Activated naive CD4-positive, alpha-beta T cell treated with anti-CD3 and anti-CD28 coated beads, Interleukin-2, amount 10 ng/mL, durations not matched to agents 7 days and 5 days (primary cell): ENCODE results near the gene HDHD3.
"Not testable (repeated sequence)": the region's sequence is repeated elsewhere in the genome, so short reads cannot be mapped to it uniquely, and the experiment has no call there.

Experiments used
- CTCF ChIA-PET: fragments of 350-600 bp; sonication (Branson Sonifier 250); formaldehyde crosslinking; loops from one replicate; lab custom pipeline; 2021; ENCODE audit warnings: antibody characterized with exemption; lab: Charles Lee
- DNase-seq: peaks from one replicate; pipeline ENCODE4 v3.0.0-alpha.2; 2020
- H3K27ac Mint-ChIP-seq: one replicate; pipeline ENCODE4 v1.8.0; 2021; ENCODE audit warnings: mild to moderate bottlenecking, moderate library complexity, mixed read lengths
- H3K27me3 Mint-ChIP-seq: one replicate; pipeline ENCODE4 v1.8.0; 2021; ENCODE audit warnings: mild to moderate bottlenecking, mixed read lengths
- H3K36me3 Mint-ChIP-seq: one replicate; pipeline ENCODE4 v1.8.0; 2021; ENCODE audit warnings: mixed read lengths
- H3K4me1 Mint-ChIP-seq: one replicate; pipeline ENCODE4 v1.8.0; 2021; ENCODE audit warnings: mixed read lengths
- H3K4me3 Mint-ChIP-seq: one replicate; pipeline ENCODE4 v1.8.0; 2021; ENCODE audit warnings: mild to moderate bottlenecking, moderate library complexity, mixed read lengths
- H3K9me3 Mint-ChIP-seq: one replicate; pipeline ENCODE4 v1.8.0; 2021; ENCODE audit warnings: mixed read lengths

The HDHD3 gene, protein sequence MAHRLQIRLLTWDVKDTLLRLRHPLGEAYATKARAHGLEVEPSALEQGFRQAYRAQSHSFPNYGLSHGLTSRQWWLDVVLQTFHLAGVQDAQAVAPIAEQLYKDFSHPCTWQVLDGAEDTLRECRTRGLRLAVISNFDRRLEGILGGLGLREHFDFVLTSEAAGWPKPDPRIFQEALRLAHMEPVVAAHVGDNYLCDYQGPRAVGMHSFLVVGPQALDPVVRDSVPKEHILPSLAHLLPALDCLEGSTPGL

DNA sequence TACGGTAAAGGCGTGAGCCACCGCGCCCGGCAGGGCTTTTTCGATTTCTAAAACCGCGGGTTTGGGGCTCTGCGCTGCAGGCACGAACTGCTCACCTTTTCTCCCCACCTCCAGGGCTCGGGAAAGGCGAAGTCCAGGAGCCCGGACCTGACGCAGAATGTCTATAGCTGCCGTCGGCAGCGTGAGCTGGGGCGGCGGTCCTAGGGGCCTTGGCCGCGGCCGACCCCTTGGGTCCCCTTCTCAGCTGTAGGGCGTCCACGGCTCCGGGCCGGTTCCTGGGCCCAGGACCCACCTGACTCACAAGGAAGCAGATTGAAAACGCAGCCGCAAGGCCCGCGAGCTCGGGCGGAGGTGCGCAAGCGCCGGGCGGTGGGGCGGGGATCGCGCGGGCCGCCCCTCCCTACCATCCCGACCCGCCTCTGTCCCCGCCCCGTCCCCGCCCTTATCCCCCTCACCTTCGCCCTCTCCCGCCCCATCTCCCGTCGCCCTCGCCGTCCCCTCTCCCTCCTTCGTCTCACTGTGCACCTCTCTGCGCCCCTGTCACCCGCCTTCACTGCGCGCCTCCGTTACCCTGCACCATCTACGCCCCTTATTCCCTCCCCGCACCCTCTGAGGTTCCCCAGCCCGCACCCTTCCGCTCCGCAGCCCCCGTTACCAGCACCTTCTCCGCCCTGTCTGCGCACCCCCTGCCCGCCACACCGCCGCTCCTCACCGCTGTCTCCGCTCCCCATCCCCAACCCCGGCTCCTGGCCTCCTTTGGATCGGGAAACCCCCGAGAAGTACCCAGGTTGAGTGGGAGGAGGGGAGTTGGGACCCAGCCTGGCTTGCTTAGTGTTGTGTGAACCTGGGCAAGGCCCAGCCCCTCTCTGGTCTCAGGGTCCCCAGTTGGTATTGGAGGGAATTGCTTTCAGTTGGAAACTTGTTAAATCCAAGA, at the start of gene HDHD3:
HDHD3 (minus strand) TSS at position 353 of the 934 bp plus-strand sequence. CDS start 2,632 bp downstream, outside the sequence.
- peaks cover 4% of the 10 kb centered on the region for H3K36me3 Mint-ChIP-seq
- CTCF ChIA-PET, result interaction anchor here (0.9 kb wide), 1 partner anchor 23 kb away, joined by 3 read pairs; no protein-coding TSS in a partner anchor
- peak; percentile 86 for DNase-seq
- H3K27ac Mint-ChIP-seq, result peak within 1 kb of the TSS; percentile 76
- peaks cover 9% of the 10 kb centered on the region for H3K27me3 Mint-ChIP-seq
- no peaks in the 10 kb centered on the region for H3K9me3 Mint-ChIP-seq
- H3K4me3 Mint-ChIP-seq, result peak within 1 kb of the TSS; percentile 73
- peaks cover 10% of the 10 kb centered on the region for H3K4me1 Mint-ChIP-seq

DNA sequence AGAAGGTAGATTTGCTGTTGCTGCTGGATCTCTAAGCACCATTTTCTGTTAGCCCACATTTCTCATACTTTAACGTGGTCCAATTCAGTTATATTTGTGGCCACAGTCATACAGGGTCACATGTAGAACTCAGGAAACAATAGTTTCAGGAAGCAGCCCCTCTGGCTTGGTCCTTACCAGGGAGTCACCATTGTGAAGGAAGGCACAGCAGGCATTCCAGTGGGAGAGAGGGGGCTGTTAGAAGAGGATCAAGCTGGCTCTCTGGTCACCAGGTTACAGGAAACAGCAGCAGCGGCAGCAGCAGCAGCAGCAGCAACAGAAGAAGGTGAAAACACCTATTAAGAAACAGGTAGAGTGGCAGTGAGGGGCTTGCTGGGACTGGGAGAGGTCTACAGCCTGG, 48.3 kb upstream of the HDHD3 start:
- no peaks in the 10 kb centered on the region for H3K9me3 Mint-ChIP-seq
- no peak overlapping the region for H3K27ac Mint-ChIP-seq
- H3K4me3 Mint-ChIP-seq, result no peak overlapping the region
- H3K36me3 Mint-ChIP-seq, result no peaks in the 10 kb centered on the region
- CTCF ChIA-PET, result no interaction called here
- H3K27me3 Mint-ChIP-seq, result peaks cover 30% of the 10 kb centered on the region
- DNase-seq, result no peak
- no peaks in the 10 kb centered on the region for H3K4me1 Mint-ChIP-seq

DNA sequence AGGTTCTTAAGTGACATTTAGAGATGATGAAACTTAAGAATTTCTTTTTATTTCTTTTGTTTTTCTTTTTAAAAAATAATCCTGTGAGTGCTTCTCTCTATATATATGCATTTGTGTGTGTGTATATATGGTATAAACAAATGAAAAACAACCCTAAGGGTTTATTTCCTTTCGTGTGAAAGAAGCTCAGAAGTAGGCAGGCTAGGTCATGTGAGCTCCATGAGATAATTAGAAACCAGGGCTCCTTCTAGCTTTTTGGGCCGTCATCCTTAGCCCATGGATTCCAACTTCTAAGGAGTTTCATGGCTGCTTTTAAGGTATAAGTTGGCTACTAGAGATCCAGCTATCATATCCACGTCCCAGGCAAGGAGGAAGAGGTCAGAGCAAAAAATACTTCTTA, 44.9 kb upstream of the HDHD3 start:
- Mint-ChIP-seq H3K36me3 (no peaks in the 10 kb centered on the region), H3K27ac (no peak overlapping the region), H3K27me3 (peaks cover 30% of the 10 kb centered on the region), H3K4me1 (no peaks in the 10 kb centered on the region), H3K9me3 (no peaks in the 10 kb centered on the region), H3K4me3 (no peak overlapping the region)
- CTCF ChIA-PET, result interaction anchor here (1.1 kb wide), 1 partner anchor 237 kb away, joined by 4 read pairs; no protein-coding TSS in a partner anchor
- DNase-seq, result no peak

DNA sequence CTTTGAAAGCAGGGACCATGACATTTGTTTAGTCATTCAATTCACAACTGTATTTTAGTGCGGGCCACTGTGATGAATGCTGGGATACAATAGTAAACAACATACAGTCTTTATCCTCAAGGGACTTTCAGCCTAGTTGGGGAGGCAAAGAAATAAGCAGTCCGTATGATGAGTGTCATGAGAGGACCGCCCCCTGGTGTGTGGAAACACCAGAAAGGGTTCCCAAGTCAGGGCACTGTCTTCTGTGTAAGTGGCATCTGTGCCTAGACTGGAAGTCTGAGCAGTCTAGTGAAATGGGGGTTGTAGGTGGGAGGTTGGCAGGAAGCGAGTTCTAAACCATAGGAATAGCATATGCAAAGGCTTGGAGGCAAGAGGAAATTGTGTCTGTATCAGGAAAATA, 40.6 kb upstream of the HDHD3 start:
- H3K27ac Mint-ChIP-seq, result no peak overlapping the region
- no peaks in the 10 kb centered on the region for H3K36me3 Mint-ChIP-seq
- no peaks in the 10 kb centered on the region for H3K27me3 Mint-ChIP-seq
- no peak for DNase-seq
- CTCF ChIA-PET, result no interaction called here
- H3K4me1 Mint-ChIP-seq, result no peaks in the 10 kb centered on the region
- H3K9me3 Mint-ChIP-seq, result no peaks in the 10 kb centered on the region
- no peak overlapping the region for H3K4me3 Mint-ChIP-seq

DNA sequence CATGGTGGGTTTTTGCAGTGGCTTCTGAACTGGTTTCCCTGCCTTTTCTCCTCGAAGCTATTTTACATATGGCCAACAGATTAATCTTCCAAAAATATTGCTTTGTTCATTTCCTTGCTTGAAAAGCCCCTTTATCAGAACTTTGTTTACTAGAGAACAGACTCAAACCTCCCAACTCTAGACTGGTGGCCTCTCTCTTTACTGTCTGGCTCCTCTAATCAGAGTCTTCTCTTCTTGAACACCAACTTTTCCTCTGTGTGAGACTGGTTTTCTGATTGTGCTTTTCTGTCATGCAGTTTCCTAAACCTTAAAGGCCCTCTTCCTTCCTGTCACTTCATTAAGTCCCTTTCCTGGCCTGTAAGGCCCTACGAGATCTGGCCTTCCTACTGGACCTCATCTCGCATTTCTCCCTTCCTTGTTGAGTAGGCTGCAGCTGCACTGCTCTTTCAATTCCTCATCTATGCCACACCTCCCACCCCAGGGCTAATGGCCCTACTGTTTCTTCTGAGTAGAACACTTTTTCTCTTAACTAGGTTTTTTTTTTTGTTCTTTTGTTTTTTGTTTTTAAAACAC, 39.4 kb upstream of the HDHD3 start:
- Mint-ChIP-seq H3K4me1 (peaks cover 5% of the 10 kb centered on the region), H3K27ac (no peak overlapping the region), H3K27me3 (no peaks in the 10 kb centered on the region), H3K9me3 (no peaks in the 10 kb centered on the region), H3K36me3 (no peaks in the 10 kb centered on the region), H3K4me3 (no peak overlapping the region)
- DNase-seq, result no peak
- CTCF ChIA-PET, result interaction anchor here (1.0 kb wide), 1 partner anchor 107 kb away, joined by 3 read pairs; no protein-coding TSS in a partner anchor

DNA sequence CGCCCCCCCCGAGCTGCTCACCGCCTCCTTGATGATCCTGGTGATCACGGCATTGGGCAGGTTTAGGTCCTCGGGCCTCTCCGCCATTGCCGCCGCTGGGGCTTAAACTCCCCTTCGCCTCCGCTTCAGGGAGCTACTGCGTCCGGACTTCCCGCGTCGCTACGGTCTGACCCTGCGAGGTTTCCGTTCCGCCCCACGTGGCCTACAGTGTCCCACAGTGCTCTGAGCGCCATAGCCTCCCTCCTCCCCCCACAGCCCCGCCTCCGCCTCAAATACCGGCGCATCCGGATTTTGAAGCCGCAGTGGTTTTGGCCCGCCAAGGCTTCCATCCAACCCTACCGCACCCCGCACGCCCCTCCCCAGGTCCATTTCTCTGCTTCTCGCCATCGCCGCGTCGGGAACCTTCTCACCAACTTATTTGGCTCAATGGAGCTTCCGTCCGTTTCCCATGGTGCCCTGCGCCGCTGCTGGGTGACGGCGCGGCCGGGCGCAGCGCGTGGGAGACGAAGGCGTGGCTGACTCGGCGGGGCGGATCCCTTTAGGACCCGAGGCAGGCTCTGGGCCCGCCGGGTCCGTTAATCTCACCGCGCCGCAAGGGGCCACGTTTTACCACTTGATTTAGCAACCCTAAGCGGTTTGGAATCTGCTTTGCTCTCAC, 33.5 kb upstream of the HDHD3 start, which contains the start of the genes C9orf43 and POLE3:
C9orf43 (plus strand) TSS at position 541 of the 658 bp plus-strand sequence. CDS start 2,747 bp downstream, outside the sequence.
POLE3 (minus strand) TSS at position 469 of the 658 bp plus-strand sequence; CDS start at position 87, 382 bp downstream.
- H3K27me3 Mint-ChIP-seq, result no peaks in the 10 kb centered on the region
- no peaks in the 10 kb centered on the region for H3K9me3 Mint-ChIP-seq
- H3K27ac Mint-ChIP-seq, result peak within 1 kb of the TSS; percentile 99
- H3K36me3 Mint-ChIP-seq, result peaks cover 33% of the 10 kb centered on the region
- peak; percentile 96 for DNase-seq
- CTCF ChIA-PET, result interaction anchor here (0.8 to 2.8 kb wide), 7 partner anchors 9 to 179 kb away, joined by 3 to 13 read pairs (median 9); partner anchors contain the start of genes ALAD, CDC26 and PRPF4
- H3K4me3 Mint-ChIP-seq, result peak within 1 kb of the TSS; percentile 91
- peaks cover 39% of the 10 kb centered on the region for H3K4me1 Mint-ChIP-seq

DNA sequence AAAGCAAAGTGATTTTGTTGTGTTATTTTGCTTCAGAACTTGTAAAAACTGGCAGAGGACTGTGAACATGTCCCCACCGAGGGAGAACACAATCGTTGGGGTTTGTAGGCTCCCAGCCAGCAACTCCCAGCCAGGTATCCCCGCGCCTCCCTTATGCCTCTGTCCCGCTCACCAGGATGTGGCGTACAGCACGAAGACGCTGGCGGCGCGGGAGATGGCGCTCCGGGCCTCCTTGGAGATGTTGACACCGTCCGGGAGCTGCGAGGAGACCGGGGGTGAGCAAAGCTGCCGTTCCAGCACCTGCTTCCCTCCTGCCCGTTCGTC, 33.1 kb upstream of the HDHD3 start:
- Mint-ChIP-seq H3K9me3 (no peaks in the 10 kb centered on the region), H3K4me1 (peaks cover 39% of the 10 kb centered on the region), H3K27me3 (no peaks in the 10 kb centered on the region), H3K27ac (peak overlapping the region; percentile 99), H3K36me3 (peaks cover 33% of the 10 kb centered on the region), H3K4me3 (peak overlapping the region; percentile 91)
- CTCF ChIA-PET, result interaction anchor here (0.8 to 2.8 kb wide), 8 partner anchors 9 to 180 kb away, joined by 3 to 13 read pairs (median 6); partner anchors contain the start of genes ALAD, CDC26 and PRPF4
- no peak for DNase-seq

DNA sequence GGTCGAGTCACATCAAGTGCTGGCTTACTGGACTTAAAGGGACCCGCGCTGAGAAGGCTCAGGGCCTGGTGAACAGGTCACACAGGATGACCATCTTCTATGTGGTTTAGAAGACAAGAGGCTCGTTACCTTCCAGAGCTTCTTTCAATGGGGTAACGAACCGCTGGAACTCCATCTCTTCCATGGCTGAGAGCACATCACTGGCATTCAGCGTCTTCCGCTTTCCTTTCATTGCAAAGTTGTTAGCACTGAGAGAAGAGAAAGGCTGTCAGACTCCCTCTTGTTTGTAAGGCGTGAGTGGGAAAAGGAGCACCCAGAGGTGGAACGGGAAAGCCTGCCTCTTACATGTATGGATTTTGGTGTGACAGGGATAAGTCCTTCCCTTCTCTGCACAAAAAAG, 32.7 kb upstream of the HDHD3 start:
- peak overlapping the region; percentile 99 for H3K27ac Mint-ChIP-seq
- CTCF ChIA-PET, result interaction anchor here (0.9 to 3.6 kb wide), 8 partner anchors 8 to 179 kb away, joined by 3 to 43 read pairs (median 10); partner anchors contain the start of genes ALAD, CDC26 and PRPF4
- no peaks in the 10 kb centered on the region for H3K27me3 Mint-ChIP-seq
- H3K36me3 Mint-ChIP-seq, result peaks cover 33% of the 10 kb centered on the region
- peak overlapping the region; percentile 91 for H3K4me3 Mint-ChIP-seq
- peaks cover 39% of the 10 kb centered on the region for H3K4me1 Mint-ChIP-seq
- H3K9me3 Mint-ChIP-seq, result no peaks in the 10 kb centered on the region
- DNase-seq, result no peak

DNA sequence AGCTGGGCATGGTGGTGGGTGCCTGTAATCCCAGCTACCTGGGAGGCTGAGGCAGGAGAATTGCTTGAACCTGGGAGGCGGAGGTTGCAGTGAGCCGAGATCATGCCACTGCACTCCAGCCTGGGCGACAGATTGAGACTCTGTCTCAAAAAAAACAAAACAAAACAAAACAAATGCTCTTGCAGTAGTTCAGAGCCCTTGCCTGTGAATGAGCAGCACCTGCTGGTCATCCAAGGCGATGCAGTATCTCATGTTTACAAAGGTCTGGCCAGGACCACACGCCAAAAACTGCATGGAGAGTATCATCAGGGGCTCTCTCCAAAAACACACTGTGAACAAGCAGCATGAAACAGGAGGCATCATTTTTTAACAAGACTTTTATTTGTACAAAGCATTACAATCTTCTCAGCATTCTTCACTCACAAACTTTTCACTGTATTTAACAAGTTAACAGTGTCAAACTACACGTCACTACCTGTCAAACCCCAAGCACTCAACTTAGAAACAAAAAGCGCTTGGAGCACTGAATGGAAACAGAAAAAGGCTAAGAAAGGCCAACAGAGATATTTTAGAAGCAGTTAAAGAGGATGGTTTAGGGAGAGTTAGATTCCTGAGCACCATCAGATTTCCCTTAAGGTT, 30.2 kb upstream of the HDHD3 start:
- Mint-ChIP-seq H3K36me3 (peaks cover 33% of the 10 kb centered on the region), H3K4me3 (peak overlapping the region; percentile 16), H3K4me1 (peaks cover 39% of the 10 kb centered on the region), H3K27ac (peak overlapping the region; percentile 83)
- DNase-seq, result peak; percentile 79
- H3K9me3 Mint-ChIP-seq, H3K27me3 Mint-ChIP-seq: not testable (repeated sequence)
- CTCF ChIA-PET, result interaction anchor here (0.8 to 9.4 kb wide), 4 partner anchors 97 to 249 kb away, joined by 3 to 71 read pairs (median 28); partner anchors contain the start of genes CDC26 and PRPF4

DNA sequence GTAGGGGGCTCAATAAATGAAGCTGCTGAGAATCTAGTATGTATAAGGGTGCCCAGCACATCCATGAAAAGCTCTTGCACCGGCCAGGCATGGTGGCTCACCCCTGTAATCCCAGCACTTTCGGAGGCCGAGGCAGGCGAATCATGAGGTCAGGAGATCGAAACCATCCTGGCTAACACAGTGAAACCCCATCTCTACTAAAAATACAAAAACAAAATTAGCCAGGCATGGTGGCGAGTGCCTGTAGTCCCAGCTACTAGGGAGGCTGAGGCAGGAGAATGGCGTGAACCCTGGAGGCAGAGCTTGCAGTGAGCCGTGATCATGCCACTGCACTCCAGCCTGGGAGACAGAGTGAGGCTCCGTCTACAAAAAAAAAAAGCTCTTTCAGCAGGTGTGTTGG, 29.6 kb upstream of the HDHD3 start:
- Mint-ChIP-seq H3K36me3 (peaks cover 33% of the 10 kb centered on the region), H3K27ac (peak overlapping the region; percentile 37), H3K4me1 (peaks cover 40% of the 10 kb centered on the region)
- H3K4me3 Mint-ChIP-seq, H3K9me3 Mint-ChIP-seq, H3K27me3 Mint-ChIP-seq, DNase-seq: not testable (repeated sequence)
- CTCF ChIA-PET, result interaction anchor here (0.8 to 9.4 kb wide), 6 partner anchors 45 to 250 kb away, joined by 3 to 71 read pairs (median 9); partner anchors contain the start of genes CDC26 and PRPF4

DNA sequence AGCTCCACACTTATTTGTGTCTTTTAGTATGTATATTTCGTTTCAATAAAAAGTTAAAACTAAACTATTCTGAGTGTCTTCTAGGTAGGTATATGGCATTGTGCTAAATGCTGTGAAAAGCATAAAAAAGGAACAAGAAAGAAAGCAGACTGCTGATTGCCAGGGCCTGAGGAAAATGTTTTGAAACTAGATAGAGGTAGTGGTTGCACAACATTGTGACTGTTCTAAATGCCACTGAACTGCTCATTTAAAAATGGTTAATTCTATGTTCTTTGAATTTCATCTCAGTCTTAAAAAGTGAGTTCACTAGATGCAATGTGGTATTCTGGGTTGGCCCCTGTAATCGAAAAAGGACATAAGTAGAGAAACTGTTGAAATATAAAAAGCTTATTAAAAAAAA, 26.9 kb upstream of the HDHD3 start:
- CTCF ChIA-PET, result interaction anchor here (0.6 to 9.4 kb wide), 10 partner anchors 17 to 252 kb away, joined by 3 to 71 read pairs (median 3); no protein-coding TSS in a partner anchor
- Mint-ChIP-seq H3K27me3 (peaks cover 3% of the 10 kb centered on the region), H3K4me3 (no peak overlapping the region), H3K9me3 (no peaks in the 10 kb centered on the region), H3K27ac (no peak overlapping the region), H3K4me1 (peaks cover 45% of the 10 kb centered on the region), H3K36me3 (peaks cover 17% of the 10 kb centered on the region)
- DNase-seq, result no peak

DNA sequence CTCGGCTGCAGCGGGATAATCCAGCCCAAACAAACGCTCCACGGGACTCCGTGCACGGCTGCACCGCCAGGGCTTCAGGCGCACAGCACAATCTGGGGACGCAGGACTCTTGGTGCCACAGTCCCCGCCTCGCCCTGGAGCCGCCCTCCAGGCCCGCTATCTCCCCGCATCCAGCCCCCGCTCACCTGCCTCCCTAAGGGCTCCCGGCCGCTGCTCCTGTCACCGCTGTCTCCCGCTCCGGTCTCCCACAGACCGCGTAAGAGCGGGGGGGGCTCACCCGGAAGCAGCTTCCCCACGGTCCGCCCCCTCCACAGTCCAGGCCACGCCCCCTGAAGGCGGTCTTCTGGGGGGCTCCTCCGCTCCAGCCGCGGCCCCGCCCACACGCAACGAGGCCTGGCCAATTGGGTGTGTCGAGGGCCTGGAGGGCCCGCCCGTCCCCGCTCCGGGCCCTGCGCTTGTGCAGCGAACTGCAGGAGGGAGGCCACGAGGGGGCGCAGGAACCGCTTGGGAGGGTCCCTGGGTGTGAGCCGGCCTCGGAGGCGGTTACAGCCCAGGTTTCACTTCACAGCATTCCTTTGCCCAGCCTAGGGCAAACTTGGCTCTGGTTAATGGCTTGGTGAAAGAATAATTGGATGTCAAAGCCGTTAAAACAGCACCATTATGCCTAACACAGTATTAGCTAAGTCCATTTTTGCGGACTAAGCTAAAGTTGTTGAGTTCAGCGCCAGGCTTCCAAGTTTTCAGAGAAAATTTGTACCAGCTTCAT, 24.4 kb upstream of the HDHD3 start, which contains the start of gene ALAD:
ALAD (minus strand) TSS at position 258 of the 766 bp plus-strand sequence. CDS start 7,725 bp downstream, outside the sequence.
- peak; percentile 99 for DNase-seq
- Mint-ChIP-seq H3K27me3 (peaks cover 3% of the 10 kb centered on the region), H3K36me3 (peaks cover 5% of the 10 kb centered on the region), H3K9me3 (no peaks in the 10 kb centered on the region), H3K4me3 (peak within 1 kb of the TSS; percentile 94), H3K27ac (peak within 1 kb of the TSS; percentile 83), H3K4me1 (peaks cover 26% of the 10 kb centered on the region)
- CTCF ChIA-PET, result interaction anchor here (0.7 to 9.4 kb wide), 21 partner anchors 9 to 255 kb away, joined by 3 to 71 read pairs (median 4); partner anchors contain the start of genes BSPRY, C9orf43, CDC26 and POLE3
